HepG2 (cell line): Measurements from ENCODE around the gene TEAD4. TPM values are rescaled to one million over a fixed set of nuclear protein-coding genes. Genes with fewer than 3 reads are reported as not detected.

Experiments used
- BHLHE40 ChIP-seq: IDR thresholded peaks from 2 replicates; pipeline ENCODE4 v1.6.1; 2011; ENCODE audit warnings: low read length, improper control_type of control experiment
- ELF4 ChIP-seq: sonication (generic); formaldehyde crosslinking; IDR thresholded peaks from 2 replicates; pipeline ENCODE4 v1.5.0; 2020; ENCODE audit warnings: missing genetic modification reagents, mild to moderate bottlenecking, moderate library complexity, borderline replicate concordance
- ETV5 ChIP-seq: IDR thresholded peaks from 2 replicates; pipeline ENCODE4 v1.6.1; 2018; ENCODE audit warnings: missing biosample characterization, missing genetic modification reagents, inconsistent platforms, borderline replicate concordance
- FOXO4 ChIP-seq: sonication (generic); formaldehyde crosslinking; conservative IDR thresholded peaks from 2 replicates; pipeline ENCODE4 v1.8.1; 2023; ENCODE audit warnings: missing genetic modification reagents
- GATA4 ChIP-seq: sonication (generic); IDR thresholded peaks from 2 replicates; pipeline ENCODE4 v1.6.1; 2016; ENCODE audit warnings: antibody characterized with exemption, low read depth, borderline replicate concordance
- HDAC2 ChIP-seq: sonication (generic); formaldehyde crosslinking; IDR thresholded peaks from 2 replicates; pipeline ENCODE4 v1.4.0; 2020; ENCODE audit warnings: missing genetic modification reagents
- KLF12 ChIP-seq: sonication (generic); formaldehyde crosslinking; IDR thresholded peaks from 2 replicates; pipeline ENCODE4 v1.4.0; 2020; ENCODE audit warnings: missing genetic modification reagents, borderline replicate concordance
- MTF2 ChIP-seq: sonication (generic); formaldehyde crosslinking; IDR thresholded peaks from 2 replicates; pipeline ENCODE4 v1.5.0; 2020; ENCODE audit warnings: missing genetic modification reagents, borderline replicate concordance
- MYC ChIP-seq: sonication (generic); formaldehyde crosslinking; IDR thresholded peaks from 2 replicates; pipeline ENCODE4 v1.9.0; 2021; ENCODE audit warnings: missing genetic modification reagents, borderline replicate concordance
- PCBP2 ChIP-seq: fragments of 200-400 bp; formaldehyde crosslinking; optimal IDR thresholded peaks from 2 replicates; pipeline ENCODE3; 2018; ENCODE audit warnings: low read length, low read depth; ENCODE audit not compliant: poor library complexity, severe bottlenecking
- PHF20 ChIP-seq: sonication (generic); formaldehyde crosslinking; IDR thresholded peaks from 2 replicates; pipeline ENCODE4 v1.5.0; 2020; ENCODE audit warnings: mild to moderate bottlenecking, missing genetic modification reagents
- SP140L ChIP-seq: sonication (generic); formaldehyde crosslinking; IDR thresholded peaks from 2 replicates; pipeline ENCODE4 v1.4.0; 2020; ENCODE audit warnings: missing genetic modification reagents, borderline replicate concordance
- SRSF1 ChIP-seq: fragments of 200-400 bp; formaldehyde crosslinking; optimal IDR thresholded peaks from 2 replicates; pipeline ENCODE3; 2017; ENCODE audit warnings: mild to moderate bottlenecking, low read depth, low read length, moderate library complexity
- YY1 ChIP-seq: IDR thresholded peaks from 2 replicates; pipeline ENCODE4 v1.6.1; 2011; ENCODE audit warnings: low read length, low read depth, moderate library complexity, mild to moderate bottlenecking; ENCODE audit not compliant: insufficient read depth, insufficient replicate concordance
- ZBTB4 ChIP-seq: sonication (generic); formaldehyde crosslinking; IDR thresholded peaks from 2 replicates; pipeline ENCODE4 v1.4.0; 2020; ENCODE audit warnings: missing genetic modification reagents, mild to moderate bottlenecking, borderline replicate concordance
- ZBTB42 ChIP-seq: sonication (generic); formaldehyde crosslinking; IDR thresholded peaks from 2 replicates; pipeline ENCODE4 v1.5.0; 2020; ENCODE audit warnings: mild to moderate bottlenecking, missing genetic modification reagents
- ZBTB46 ChIP-seq: sonication (generic); formaldehyde crosslinking; IDR thresholded peaks from 2 replicates; pipeline ENCODE4 v1.4.0; 2020; ENCODE audit warnings: mild to moderate bottlenecking, missing genetic modification reagents, borderline replicate concordance
- ZNF136 ChIP-seq: sonication (generic); formaldehyde crosslinking; IDR thresholded peaks from 2 replicates; pipeline ENCODE4 v1.8.1; 2022; ENCODE audit warnings: low read depth, mild to moderate bottlenecking, moderate library complexity, missing genetic modification reagents
- ZNF24 ChIP-seq: fragments of 450-650 bp; IDR thresholded peaks from 2 replicates; pipeline ENCODE4 v1.6.1; 2017; ENCODE audit warnings: antibody characterized with exemption, mild to moderate bottlenecking
- polyA plus RNA-seq, 8 experiments: library from polyadenylated mRNA; depleted of rRNA in 3 of 8; stranded (reverse) in 7 of 8; unstranded in 1 of 8; fragments of >200 nt; fragmentation: Illumina TruSeq in 4 of 8; extraction: Trizol in 4 of 8; gene quantifications; 2 replicates each; pipeline versions ENCODE4 v1.2.1 to v1.2.3, GENCODE V29; 2011 to 2016; ENCODE audit warnings: low read depth in 4 of 8, missing spikeins in 1 of 8, mixed read lengths in 1 of 8; ENCODE audit not compliant: insufficient read depth in 1 of 8
- total RNA-seq, 5 experiments: library from RNA; depleted of rRNA; stranded (reverse); fragments of >200 nt; fragmentation: Illumina TruSeq; extraction: Trizol; gene quantifications; 2 replicates each; pipeline ENCODE4 v1.2.3, GENCODE V29; 2016; ENCODE audit warnings: low read depth in 1 of 5

Gene TEAD4
- total and polyA plus RNA-seq, 2 of the 13 experiments (the other 11 are each of a cell fraction or from before 2014, with no cell fraction given), result 45.0 to 69.4 TPM

- no peak for TF ChIP-seq ZBTB4
- TF ChIP-seq MTF2, result no peak
- no peak for TF ChIP-seq PCBP2
- peak; percentile 84; the same call in 1 of the 2 replicates for TF ChIP-seq ETV5 (CRISPR knock-in tag)
- peak; percentile 51; the same call in 1 of the 2 replicates for TF ChIP-seq MYC (CRISPR knock-in tag)
- TF ChIP-seq FOXO4 (CRISPR knock-in tag), result no peak
- TF ChIP-seq GATA4, result no peak
- TF ChIP-seq YY1, result no peak
- no peak for TF ChIP-seq BHLHE40
- peak; percentile 65; the same call in 1 of the 2 replicates for TF ChIP-seq ZBTB46 (CRISPR knock-in tag)
- TF ChIP-seq ZNF24, result no peak
- TF ChIP-seq ELF4 (CRISPR knock-in tag), result no peak
- no peak for TF ChIP-seq PHF20
- TF ChIP-seq HDAC2 (CRISPR knock-in tag), result peak; percentile 86
- TF ChIP-seq SRSF1, result no peak
- no peak for TF ChIP-seq ZNF136 (CRISPR knock-in tag)
- TF ChIP-seq KLF12, result no peak
- TF ChIP-seq ZBTB42, result peak; percentile 70; the same call in 1 of the 2 replicates
- no peak for TF ChIP-seq SP140L (CRISPR knock-in tag)
Measured at GRCh38 chr12:2963154-2963759, 4.1 kb downstream of the TEAD4 start (continued).
